Cardiac muscle cell (in vitro differentiated cells and primary cell): ENCODE results near the gene SCAF1. TPM values are rescaled to one million over a fixed set of nuclear protein-coding genes. Genes with fewer than 3 reads are reported as not detected.
"Not testable (repeated sequence)": the region's sequence is repeated elsewhere in the genome, so short reads cannot be mapped to it uniquely, and the experiment has no call there.

Experiments used
- DNase-seq, 2 donors: peaks; one replicate each; pipeline versions ENCODE4 v3.0.0 to v3.0.0-alpha.2; 2010 to 2017; ENCODE audit warnings: low read depth in 1 of 2, low spot score in 1 of 2
- H3K27ac ChIP-seq: fragments of 200-600 bp; sonication (generic); 2 replicates; pipeline ENCODE4 v1.5.1; 2016
- H3K27me3 ChIP-seq: fragments of 200-600 bp; sonication (generic); 2 replicates; pipeline ENCODE4 v1.6.0; 2016; ENCODE audit warnings: control low read depth
- H3K36me3 ChIP-seq: fragments of 200-600 bp; sonication (generic); 2 replicates; pipeline ENCODE4 v1.5.1; 2016; ENCODE audit warnings: control low read depth
- H3K4me1 ChIP-seq: fragments of 200-600 bp; sonication (generic); 2 replicates; pipeline ENCODE4 v1.8.1; 2017; ENCODE audit warnings: low read depth, mild to moderate bottlenecking, mixed run types
- H3K4me3 ChIP-seq: fragments of 200-600 bp; sonication (generic); 2 replicates; pipeline ENCODE4 v1.5.1; 2016; ENCODE audit warnings: mild to moderate bottlenecking
- H3K9me3 ChIP-seq: fragments of 200-600 bp; sonication (generic); 2 replicates; pipeline ENCODE4 v1.5.1; 2017; ENCODE audit warnings: low read depth, mild to moderate bottlenecking, control low read depth
- CTCF ChIP-seq: IDR thresholded peaks from 2 replicates; pipeline ENCODE4 v1.5.1; 2012; ENCODE audit warnings: low read depth, mild to moderate bottlenecking, low read length
- polyA plus RNA-seq: library from polyadenylated mRNA; unstranded; fragments of >200 nt; fragmentation: Nextera tagmentation; extraction: Ambion mirVana; gene quantifications from 2 replicates; pipeline ENCODE4 v1.2.1, GENCODE V29; 2016
- total RNA-seq: library from RNA; depleted of rRNA; stranded (reverse); fragments of >200 nt; gene quantifications from 2 replicates; pipeline ENCODE4 v1.2.3, GENCODE V29; 2016

Gene SCAF1
- total and polyA plus RNA-seq, 2 experiments from 2014 or later, result 16.4 to 71.0 TPM

- no peak overlapping the region for H3K27ac ChIP-seq
- H3K9me3 ChIP-seq, result no peaks in the 10 kb centered on the region
- peaks cover 22% of the 10 kb centered on the region for H3K36me3 ChIP-seq
- TF ChIP-seq CTCF, result no peak
- no peak for DNase-seq
- H3K4me3 ChIP-seq, result no peak overlapping the region
- no peaks in the 10 kb centered on the region for H3K27me3 ChIP-seq
- no peaks in the 10 kb centered on the region for H3K4me1 ChIP-seq
These were observed 28.6 kb upstream of the SCAF1 start for GRCh38 chr19:49613374-49613773.

GRCh38 chr19:49614096-49614833 lies 27.7 kb upstream of the SCAF1 start:
- peak in 1 of 2 donors; percentile 68 for DNase-seq
- Histone ChIP-seq H3K9me3 (no peaks in the 10 kb centered on the region), H3K27me3 (no peaks in the 10 kb centered on the region), H3K27ac (no peak overlapping the region), H3K36me3 (peaks cover 22% of the 10 kb centered on the region), H3K4me3 (no peak overlapping the region), H3K4me1 (no peaks in the 10 kb centered on the region)
- TF ChIP-seq CTCF, result peak; percentile 20

GRCh38 chr19:49615861-49616260 lies 26.1 kb upstream of the SCAF1 start:
- Histone ChIP-seq H3K4me3 (no peak overlapping the region), H3K9me3 (no peaks in the 10 kb centered on the region), H3K27me3 (no peaks in the 10 kb centered on the region), H3K4me1 (no peaks in the 10 kb centered on the region), H3K27ac (no peak overlapping the region), H3K36me3 (peaks cover 27% of the 10 kb centered on the region)
- DNase-seq, result no peak
- no peak for TF ChIP-seq CTCF

- peaks cover 30% of the 10 kb centered on the region for H3K36me3 ChIP-seq
These were observed 25.5 kb upstream of the SCAF1 start for GRCh38 chr19:49616532-49616931.

GRCh38 chr19:49616945-49617344 lies 25.1 kb upstream of the SCAF1 start:
- no peak overlapping the region for H3K4me3 ChIP-seq
- TF ChIP-seq CTCF, result no peak
- no peaks in the 10 kb centered on the region for H3K4me1 ChIP-seq
- no peak overlapping the region for H3K27ac ChIP-seq
- no peaks in the 10 kb centered on the region for H3K27me3 ChIP-seq
- peaks cover 30% of the 10 kb centered on the region for H3K36me3 ChIP-seq
- no peaks in the 10 kb centered on the region for H3K9me3 ChIP-seq
- no peak for DNase-seq

More at GRCh38 chr19:49616532-49616931, 25.5 kb upstream of the SCAF1 start:
- Histone ChIP-seq H3K4me1 (no peaks in the 10 kb centered on the region), H3K4me3 (no peak overlapping the region), H3K27ac (no peak overlapping the region), H3K27me3 (no peaks in the 10 kb centered on the region), H3K9me3 (no peaks in the 10 kb centered on the region)
- TF ChIP-seq CTCF, result no peak
- DNase-seq, result no peak

- not testable (repeated sequence) for H3K4me3 ChIP-seq, H3K27ac ChIP-seq, H3K27me3 ChIP-seq, H3K4me1 ChIP-seq, DNase-seq, H3K9me3 ChIP-seq
- H3K36me3 ChIP-seq, result peaks cover 30% of the 10 kb centered on the region
These were observed 24.1 kb upstream of the SCAF1 start for GRCh38 chr19:49617860-49618259.
